ENCODE data around the gene COX7B. TPM values are rescaled to one million over a fixed set of nuclear protein-coding genes. Genes with fewer than 3 reads are reported as not detected.

The COX7B gene
- total RNA-seq, 1 donor from 2014 or later = 359 TPM

DNA sequence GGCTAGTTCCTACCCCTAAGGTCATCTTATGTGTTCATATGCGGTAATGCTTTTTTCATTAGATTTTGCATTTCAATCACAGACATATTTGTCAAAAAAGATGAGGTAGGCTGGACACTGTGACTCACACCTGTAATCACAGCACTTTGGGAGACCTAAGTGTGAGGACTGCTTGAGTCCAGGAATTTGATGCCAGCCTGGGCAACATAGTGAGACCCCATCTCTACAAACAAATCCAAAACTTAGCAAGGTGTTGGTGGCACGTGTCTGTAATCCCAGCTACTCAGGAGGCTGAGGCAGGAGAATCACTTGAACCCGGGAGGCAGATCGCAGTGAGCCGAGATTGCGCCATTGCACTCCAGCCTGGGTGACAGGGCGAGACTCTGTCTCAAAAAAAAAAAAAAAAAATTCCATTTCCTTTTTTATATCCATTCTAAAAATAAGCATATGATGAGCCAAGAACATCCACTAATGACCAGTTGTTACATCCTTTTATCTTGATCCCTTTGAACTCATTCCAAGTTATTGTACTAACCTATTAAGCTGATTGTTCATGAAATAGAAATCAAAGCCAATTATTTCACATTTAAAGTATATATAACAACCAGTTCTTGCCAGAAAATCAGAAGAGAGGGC is 46.8 kb downstream of the COX7B start:
- no peak for ATAC-seq

DNA sequence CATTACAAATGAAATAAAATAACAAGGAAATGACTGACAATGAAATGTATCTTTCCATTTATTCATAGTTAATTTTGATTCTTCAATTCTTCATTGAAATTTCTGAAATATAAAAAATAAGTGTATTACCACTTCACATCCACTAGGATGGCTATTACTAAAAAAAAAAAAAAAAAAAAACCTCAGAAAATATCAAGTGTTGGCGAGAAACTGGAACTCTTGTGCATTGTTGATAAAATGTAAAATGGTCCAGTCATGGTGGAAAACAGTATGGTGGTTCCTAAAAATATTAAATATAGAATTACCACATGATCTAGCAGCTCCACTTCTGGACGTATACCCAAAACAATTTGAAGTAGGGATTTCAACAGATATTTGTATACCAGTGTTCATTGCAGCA is 47.3 kb downstream of the COX7B start:
- ATAC-seq = no peak

DNA sequence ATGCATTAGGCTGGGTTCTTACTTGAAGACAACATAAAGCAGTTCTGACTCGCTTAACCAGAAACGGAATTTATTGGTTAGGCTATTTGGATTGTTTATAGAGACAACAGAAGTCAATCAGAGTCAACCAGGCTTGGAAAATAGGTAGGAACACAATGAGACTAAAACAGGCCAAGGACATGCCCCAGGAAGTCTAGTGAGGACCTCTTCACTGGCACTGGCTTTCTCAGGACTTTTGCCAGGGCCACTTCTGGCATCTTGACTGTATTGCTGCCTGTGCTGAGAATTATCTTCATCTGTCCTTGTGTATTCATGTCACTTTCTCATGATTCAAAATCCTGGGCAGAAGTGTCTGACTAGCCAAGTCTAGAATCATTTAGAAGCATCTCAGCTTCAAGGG is 50.6 kb downstream of the COX7B start:
- ATAC-seq = no peak

DNA sequence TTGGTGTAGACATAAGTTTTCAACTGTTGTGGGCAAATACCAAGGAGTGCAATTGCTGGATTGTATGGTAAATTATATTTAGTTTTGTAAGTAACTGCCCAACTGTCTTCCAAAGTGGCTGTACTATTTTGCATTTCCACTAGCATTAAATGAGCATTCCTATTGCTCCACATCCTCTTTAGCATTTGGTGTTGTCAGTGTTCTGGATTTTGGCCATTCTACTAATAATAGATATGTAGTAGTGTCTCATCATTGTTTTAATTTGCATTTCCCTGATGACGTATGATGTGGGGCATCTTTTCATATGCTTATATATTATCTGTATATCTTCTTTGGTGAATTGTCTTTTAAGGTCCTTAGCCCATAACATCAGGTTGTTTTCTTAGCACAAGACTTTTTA is 52.9 kb downstream of the COX7B start:
- no peak for ATAC-seq

DNA sequence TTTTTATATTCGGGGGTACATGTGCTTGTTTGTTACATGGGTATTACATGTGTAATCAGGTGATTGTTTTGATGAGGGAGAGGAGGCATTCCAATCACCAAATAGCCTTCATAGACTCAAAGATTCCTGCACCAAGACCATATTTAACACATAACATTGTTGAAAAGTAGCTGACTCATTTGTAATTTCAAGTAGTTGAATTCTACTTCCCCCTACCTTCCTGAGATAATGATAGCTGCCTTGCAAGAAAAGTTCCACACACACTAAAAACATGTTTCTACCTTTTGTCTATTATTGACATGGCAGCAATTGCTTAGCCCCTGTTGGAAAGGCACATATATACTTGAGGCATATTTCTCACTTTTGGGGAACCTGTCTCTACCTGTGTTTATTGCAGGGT is 54.0 kb downstream of the COX7B start:
- ATAC-seq = peak; percentile 15

DNA sequence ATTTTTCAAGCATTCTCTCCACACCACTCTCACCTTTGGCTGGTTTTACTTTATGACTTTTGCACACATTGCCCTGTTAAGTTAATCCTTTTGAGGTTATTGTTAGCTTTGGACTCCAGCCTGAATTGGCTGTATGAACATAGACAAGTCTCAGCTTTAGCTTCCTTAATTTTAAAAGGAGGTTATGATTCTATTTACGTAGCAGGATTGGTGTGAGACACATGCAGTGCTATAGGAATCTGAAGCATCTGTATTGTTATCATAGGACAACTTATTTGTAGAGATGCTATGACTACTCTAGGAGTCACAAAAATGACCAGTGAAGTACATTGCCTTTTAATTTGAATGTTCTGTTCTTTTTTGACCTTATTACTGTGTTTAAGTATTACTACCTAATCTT is 54.4 kb downstream of the COX7B start:
- ATAC-seq = peak; percentile 59

Other genes starting within 250 kb of the COX7B start
- 34.2 TPM for gene ATRX, start 113.3 kb upstream of the COX7B start, total RNA-seq
- 39.4 TPM for gene MAGT1, start 4.0 kb upstream of the COX7B start, total RNA-seq
- gene ATP7A, start 11.2 kb downstream of the COX7B start, total RNA-seq = 8.7 TPM
- gene PGAM4, start 70.2 kb downstream of the COX7B start, total RNA-seq = 0.44 TPM
- 398 TPM for gene PGK1, start 204.8 kb downstream of the COX7B start, total RNA-seq
- gene TAF9B, start 240.2 kb downstream of the COX7B start, total RNA-seq = 8.8 TPM